Astrocyte of the hippocampus (primary cell): ENCODE data around the gene TEKT4.
"Not testable (repeated sequence)": the region's sequence is repeated elsewhere in the genome, so short reads cannot be mapped to it uniquely, and the experiment has no call there.

Experiments
- DNase-seq: peaks from one replicate; pipeline ENCODE4 v3.0.0; 2011; ENCODE audit warnings: low read depth, low spot score

TEKT4 gene

DNA sequence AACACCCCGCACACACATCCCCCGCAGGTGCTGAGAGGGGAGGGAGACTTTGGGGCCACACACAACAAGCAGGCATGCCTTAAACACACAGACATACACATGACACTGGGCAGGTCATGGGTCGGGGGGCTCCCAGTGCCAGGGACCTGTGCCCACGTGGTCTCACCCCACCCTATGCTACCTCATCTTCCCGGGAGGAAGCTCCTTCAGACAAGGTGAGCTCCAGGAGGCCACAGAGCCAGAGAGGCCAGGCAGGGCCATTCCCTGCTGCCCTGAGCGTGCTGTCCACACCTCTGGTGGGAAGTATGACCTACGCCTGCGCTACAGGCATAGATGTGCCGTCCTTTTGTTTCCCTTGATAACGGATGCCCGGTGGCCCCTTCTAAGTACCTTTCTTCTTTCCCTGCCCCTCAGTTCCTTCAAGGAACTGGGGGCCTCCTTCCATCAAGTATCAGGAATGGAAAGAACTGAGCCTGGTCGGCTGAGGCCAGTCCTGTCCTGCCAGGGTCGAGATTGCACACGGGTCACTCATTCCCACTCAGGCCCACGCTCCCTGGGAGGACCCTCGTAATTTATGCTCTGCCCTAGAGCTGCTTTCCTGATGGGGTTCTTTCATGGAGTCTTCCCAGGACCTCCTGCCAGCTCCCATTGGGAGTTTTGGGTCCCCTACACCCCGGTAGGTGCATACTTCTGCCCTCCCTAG lies 4.7 kb downstream of the TEKT4 start:
- no peak for DNase-seq

DNA sequence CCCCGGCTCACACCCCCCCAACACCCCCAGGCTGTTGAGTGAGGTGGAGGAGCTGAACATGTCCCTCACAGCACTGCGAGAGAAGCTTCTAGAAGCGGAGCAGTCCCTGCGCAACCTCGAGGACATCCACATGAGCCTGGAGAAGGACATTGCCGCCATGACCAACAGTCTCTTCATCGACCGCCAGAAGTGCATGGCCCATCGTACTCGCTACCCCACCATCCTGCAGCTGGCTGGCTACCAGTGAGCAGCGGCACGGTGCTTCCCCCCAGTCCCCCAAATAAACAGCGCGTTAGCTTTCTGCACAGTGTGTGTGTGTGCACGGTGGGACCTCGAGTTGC lies 5.3 kb downstream of the TEKT4 start:
- no peak for DNase-seq

DNA sequence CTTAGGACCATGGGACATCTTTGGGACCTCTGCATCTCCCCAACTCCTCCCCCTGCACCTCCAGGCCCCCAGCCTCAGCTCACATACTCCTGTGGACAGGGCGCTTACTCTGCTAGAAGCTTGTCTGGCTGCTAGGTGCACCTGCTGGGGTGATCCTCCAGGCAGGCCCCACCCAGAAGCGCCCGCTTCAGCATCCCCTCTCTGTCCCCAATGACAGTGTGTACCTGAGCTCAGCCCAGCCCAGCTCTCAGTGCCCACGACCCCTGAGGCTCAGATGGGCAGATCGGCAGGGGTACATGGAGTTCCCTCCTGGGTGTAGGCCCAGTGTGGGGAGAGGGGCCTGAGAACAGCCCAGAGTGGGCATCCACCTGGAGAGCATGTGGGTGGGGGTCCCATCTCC lies 5.9 kb downstream of the TEKT4 start:
- DNase-seq, result no peak

DNA sequence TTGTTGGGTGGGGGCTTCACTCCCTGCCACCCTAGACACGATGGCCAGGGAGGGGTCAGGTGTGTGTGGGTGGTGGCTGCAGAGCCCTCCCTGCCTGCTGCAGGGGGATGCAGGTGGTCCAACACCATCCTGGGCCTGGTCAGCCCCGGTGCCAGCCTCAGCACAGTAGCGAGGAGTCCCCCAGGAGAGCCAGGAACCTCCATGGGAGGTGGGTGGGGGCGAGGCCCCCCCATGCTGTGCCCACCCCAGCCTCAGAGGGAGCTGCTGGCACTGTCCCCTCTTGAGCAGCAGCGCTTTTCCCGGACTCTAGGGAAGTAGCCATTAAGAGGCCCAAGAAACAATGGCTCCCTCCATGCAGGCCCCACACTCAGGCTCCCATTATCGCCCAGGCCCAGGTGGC lies 7.3 kb downstream of the TEKT4 start:
- DNase-seq, result not testable (repeated sequence)

GRCh38 chr2:94879314-94879981 lies 8.2 kb downstream of the TEKT4 start:
- no peak for DNase-seq

- DNase-seq, result no peak
Measured at GRCh38 chr2:94879982-94880377, 8.8 kb downstream of the TEKT4 start.

DNA sequence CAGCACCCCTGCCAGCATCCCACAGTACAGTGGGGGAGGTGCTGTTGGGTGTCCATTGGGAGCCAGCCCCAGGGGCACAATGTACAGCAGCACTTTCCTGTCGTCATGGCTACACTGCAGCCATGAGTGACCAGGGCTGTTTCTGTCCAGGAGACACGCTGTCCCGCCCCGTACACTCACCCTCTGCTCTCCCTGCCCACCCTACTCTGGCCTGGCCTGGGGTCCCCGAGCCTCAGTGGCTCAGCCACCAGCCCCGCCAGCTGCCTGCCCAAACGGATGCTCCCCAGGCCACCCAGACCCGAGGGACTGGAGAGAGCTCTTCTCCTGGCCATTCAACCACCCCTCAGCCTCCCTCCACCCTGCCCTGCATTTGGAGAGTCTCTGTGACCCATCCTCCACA lies 9.3 kb downstream of the TEKT4 start:
- no peak for DNase-seq

DNA sequence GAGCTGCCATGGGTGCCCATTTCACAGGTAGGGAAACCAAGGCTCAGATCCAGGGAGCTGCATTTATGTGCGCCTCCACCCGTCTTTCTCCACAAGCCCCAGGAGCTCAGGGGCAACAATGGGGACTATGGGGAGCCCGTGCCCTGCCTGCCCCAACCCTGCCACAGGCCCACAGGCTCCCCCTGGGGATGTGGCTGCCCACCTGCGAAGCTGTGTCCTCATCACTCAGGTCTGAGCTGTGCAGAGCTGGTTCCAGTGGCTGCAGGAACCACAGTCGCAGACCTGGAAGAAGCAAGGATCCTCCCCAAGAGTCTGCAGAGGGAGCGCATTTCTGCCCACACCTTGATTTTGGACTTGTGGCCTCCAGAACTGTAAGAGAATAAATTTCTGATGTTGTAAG lies 9.8 kb downstream of the TEKT4 start:
- DNase-seq, result no peak

DNA sequence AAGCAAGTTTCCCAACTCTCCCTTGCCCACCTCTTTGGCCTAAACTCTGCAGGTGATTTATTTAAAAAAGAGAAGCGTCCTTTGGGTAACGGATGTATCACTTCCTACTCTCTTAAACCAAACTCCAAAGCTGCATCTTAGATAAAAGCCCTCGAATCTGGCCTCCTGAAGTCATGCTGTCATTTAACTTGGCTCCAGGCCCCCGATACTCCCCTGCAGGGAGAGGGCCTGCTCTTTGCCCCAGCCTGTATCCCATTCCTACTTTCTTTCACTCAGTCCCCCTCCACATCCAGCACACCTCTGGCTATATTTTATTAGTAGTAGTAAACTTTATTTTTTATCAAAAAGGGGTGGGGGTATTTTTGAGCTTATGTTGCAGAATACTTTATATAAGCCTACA lies 19.0 kb downstream of the TEKT4 start:
- DNase-seq, result no peak

DNA sequence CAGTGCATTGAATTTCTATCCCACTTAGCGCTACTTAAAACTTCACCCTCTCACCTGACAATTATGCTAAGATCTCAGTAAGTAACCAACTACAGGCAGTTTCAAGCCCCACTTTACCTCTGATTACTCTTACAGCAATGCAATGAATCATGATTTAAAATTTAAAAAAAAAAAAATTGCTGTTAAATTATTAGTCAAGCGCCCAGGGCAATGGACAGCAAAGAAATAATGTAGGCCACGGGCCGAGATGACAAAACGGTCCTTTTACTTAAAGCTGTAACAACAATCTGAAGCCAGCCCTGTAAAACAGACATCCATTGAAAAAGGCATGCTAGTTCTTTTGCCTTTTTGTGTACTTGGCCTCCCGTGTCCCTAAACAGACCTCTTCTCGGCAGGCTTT lies 24.0 kb downstream of the TEKT4 start:
- DNase-seq, result not testable (repeated sequence)

DNA sequence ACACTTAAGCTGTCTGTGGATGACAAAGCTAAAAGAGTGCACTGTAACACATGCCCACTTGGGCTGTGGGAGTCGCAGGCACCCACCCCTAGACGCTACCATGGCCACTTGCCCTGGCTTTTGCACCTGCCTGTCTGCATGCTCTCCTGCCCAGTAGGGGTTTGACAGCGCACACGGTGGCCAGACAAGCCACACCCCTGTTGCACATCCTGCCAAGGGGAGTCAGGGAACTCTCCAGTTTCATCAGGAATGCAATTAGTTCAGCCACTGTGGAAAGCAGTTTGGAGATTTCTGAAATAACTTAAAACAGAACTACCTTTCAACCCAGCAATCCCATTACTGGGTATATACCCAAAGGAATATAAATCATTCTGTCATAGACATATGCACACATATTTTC lies 35.7 kb downstream of the TEKT4 start:
- DNase-seq, result not testable (repeated sequence)

GRCh38 chr2:94923196-94923595 lies 52.0 kb downstream of the TEKT4 start:
- DNase-seq, result peak; percentile 12

DNA sequence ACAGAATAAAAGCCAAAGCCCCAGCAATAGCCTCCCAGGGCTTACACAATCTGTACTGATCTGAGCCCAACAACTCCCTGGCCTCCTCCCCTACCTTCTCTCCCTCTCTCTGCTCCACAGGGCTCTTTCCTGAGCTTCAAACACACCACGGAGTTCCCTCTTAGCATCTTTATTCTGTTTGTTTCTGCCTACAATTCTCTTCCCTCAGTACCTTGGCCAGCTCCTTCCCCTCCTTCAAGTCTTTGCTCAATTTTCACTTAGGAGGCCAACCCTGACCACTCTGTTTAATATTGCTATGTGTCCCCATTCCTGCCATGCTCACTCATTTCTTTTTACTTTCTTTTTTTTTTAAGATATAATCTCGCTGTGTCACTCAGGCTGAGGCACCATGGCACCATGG lies 53.8 kb downstream of the TEKT4 start:
- not testable (repeated sequence) for DNase-seq
